Activated CD8-positive, alpha-beta T cell treated with anti-CD3 and anti-CD28 coated beads for 36 hours (primary cell): ENCODE data around the gene RNF157. TPM values are rescaled to one million over a fixed set of nuclear protein-coding genes. Genes with fewer than 3 reads are reported as not detected.
A peak's percentile ranks its signal among the peaks of the same experiment; 100 is the strongest.

Experiments used
- ATAC-seq: fragments of 200-7000 bp; cut with Tn5 transposase; one replicate; pipeline ENCODE4 v1.10.0; 2021; ENCODE audit warnings: mild to moderate bottlenecking, moderate library complexity
- CTCF ChIA-PET: fragments of 350-600 bp; sonication (Branson Sonifier 250); formaldehyde crosslinking; loops from one replicate; lab custom pipeline; 2021; ENCODE audit warnings: antibody characterized with exemption; lab: Charles Lee
- POLR2A ChIA-PET: fragments of 350-600 bp; sonication (Branson Sonifier 250); formaldehyde crosslinking; loops from one replicate; lab custom pipeline; 2021; ENCODE audit warnings: antibody characterized with exemption; lab: Charles Lee
- DNase-seq: peaks from one replicate; pipeline ENCODE4 v3.0.0-alpha.2; 2020
- H3K27ac Mint-ChIP-seq: one replicate; pipeline ENCODE4 v1.8.0; 2021; ENCODE audit warnings: mild to moderate bottlenecking, mixed read lengths
- H3K27me3 Mint-ChIP-seq: one replicate; pipeline ENCODE4 v1.8.0; 2021; ENCODE audit warnings: mixed read lengths
- H3K36me3 Mint-ChIP-seq: one replicate; pipeline ENCODE4 v1.8.0; 2021; ENCODE audit warnings: low read depth, mixed read lengths
- H3K4me1 Mint-ChIP-seq: one replicate; pipeline ENCODE4 v1.8.0; 2021; ENCODE audit warnings: low read depth, mixed read lengths
- H3K4me3 Mint-ChIP-seq: one replicate; pipeline ENCODE4 v1.8.0; 2021; ENCODE audit warnings: mild to moderate bottlenecking, moderate library complexity, mixed read lengths
- H3K9me3 Mint-ChIP-seq: one replicate; pipeline ENCODE4 v1.8.0; 2021; ENCODE audit warnings: mixed read lengths
- intact Hi-C: fragments of 100-400 bp; cut with micrococcal nuclease; formaldehyde crosslinking; loops from one replicate; pipeline ENCODE4 v1.10.0; 2022
- total RNA-seq, 2 experiments: library from RNA; stranded (reverse); gene quantifications; one replicate each; pipeline ENCODE4 v1.2.3, GENCODE V29; 2021
- TF ChIP-seq, protein P1 (sequence below): fragments of 200-600 bp; IDR thresholded peaks from one replicate; pipeline ENCODE4 v1.8.0; 2022; ENCODE audit warnings: antibody characterized with exemption, mild to moderate bottlenecking

RNF157 gene
- total RNA-seq, 2 experiments from 2014 or later = 37.2 to 44.5 TPM

GRCh38 chr17:76139801-76140660 lies 100.3 kb downstream of the RNF157 start:
- Mint-ChIP-seq H3K9me3 (no peaks in the 10 kb centered on the region), H3K27me3 (peaks cover 1% of the 10 kb centered on the region), H3K27ac (peak overlapping the region; percentile 71), H3K36me3 (peaks cover 5% of the 10 kb centered on the region), H3K4me3 (peak overlapping the region; percentile 74), H3K4me1 (peaks cover 51% of the 10 kb centered on the region)
- DNase-seq = peak; percentile 76
- POLR2A ChIA-PET = interaction anchor here (0.6 to 7.3 kb wide), 9 partner anchors 37 to 154 kb away, joined by 3 to 56 read pairs (median 3); partner anchors contain the start of gene UBALD2
- TF ChIP-seq, protein P1, sequence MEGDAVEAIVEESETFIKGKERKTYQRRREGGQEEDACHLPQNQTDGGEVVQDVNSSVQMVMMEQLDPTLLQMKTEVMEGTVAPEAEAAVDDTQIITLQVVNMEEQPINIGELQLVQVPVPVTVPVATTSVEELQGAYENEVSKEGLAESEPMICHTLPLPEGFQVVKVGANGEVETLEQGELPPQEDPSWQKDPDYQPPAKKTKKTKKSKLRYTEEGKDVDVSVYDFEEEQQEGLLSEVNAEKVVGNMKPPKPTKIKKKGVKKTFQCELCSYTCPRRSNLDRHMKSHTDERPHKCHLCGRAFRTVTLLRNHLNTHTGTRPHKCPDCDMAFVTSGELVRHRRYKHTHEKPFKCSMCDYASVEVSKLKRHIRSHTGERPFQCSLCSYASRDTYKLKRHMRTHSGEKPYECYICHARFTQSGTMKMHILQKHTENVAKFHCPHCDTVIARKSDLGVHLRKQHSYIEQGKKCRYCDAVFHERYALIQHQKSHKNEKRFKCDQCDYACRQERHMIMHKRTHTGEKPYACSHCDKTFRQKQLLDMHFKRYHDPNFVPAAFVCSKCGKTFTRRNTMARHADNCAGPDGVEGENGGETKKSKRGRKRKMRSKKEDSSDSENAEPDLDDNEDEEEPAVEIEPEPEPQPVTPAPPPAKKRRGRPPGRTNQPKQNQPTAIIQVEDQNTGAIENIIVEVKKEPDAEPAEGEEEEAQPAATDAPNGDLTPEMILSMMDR = no peak
- CTCF ChIA-PET = interaction anchor here (0.8 to 7.9 kb wide), 10 partner anchors 9 to 140 kb away, joined by 3 to 80 read pairs (median 5); no protein-coding TSS in a partner anchor
- intact Hi-C loops = loop anchor here (5.0 kb wide), 1 partner anchor 127 kb away; the partner anchor contains the start of gene UBALD2
- ATAC-seq = peak; percentile 41

DNA sequence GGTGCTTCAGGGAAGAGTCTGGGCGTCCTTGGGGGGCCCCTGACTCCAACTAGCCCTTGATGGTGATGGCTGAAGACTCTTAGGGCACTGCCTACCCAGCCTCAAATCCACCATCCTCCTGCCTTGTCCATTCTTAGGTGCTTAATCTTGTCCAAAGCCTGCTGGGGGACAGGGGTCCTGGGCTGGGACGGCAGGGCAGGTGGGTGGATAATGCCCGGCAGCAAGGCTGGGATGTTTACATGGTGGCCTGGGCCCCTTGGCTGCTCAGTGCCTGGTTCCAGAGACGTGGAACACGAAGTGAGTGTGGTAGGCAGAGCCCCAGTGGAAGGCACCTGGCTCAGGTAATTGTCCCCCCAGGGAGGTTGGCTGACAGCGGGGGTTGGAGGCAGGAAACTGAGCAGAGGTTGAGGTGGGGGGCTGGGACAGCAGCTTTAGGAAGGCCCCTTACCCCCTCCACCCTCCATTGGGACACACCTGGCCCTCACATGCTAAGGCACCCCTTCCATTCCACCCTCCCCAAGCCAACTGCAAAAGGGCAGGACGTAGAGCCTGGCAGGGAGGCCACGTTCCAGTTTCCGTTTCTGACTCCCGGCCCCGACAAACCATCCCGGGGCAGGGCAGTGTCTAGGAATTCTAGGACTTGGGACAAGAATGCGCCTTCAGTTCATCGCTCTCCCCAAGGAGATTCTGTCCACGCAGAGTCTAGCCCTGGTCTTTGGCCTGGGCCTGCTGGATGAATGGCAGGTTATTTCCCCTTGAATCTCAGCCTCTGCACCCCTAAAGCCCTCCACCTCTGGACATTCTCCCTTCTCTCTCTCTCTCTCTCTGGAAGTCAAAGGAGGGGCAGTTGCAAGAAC lies 101.2 kb downstream of the RNF157 start:
- intact Hi-C loops = no loop called here
- H3K27me3 Mint-ChIP-seq = peaks cover 1% of the 10 kb centered on the region
- DNase-seq (no peak), ATAC-seq (no peak)
- TF ChIP-seq, protein P1 = no peak
- peak overlapping the region; percentile 74 for H3K4me3 Mint-ChIP-seq
- CTCF ChIA-PET = no interaction called here
- no peaks in the 10 kb centered on the region for H3K9me3 Mint-ChIP-seq
- POLR2A ChIA-PET = interaction anchor here (1.3 kb wide), 1 partner anchor 38 kb away, joined by 3 read pairs; no protein-coding TSS in a partner anchor
- H3K36me3 Mint-ChIP-seq = no peaks in the 10 kb centered on the region
- H3K27ac Mint-ChIP-seq = peak overlapping the region; percentile 71
- peaks cover 49% of the 10 kb centered on the region for H3K4me1 Mint-ChIP-seq

DNA sequence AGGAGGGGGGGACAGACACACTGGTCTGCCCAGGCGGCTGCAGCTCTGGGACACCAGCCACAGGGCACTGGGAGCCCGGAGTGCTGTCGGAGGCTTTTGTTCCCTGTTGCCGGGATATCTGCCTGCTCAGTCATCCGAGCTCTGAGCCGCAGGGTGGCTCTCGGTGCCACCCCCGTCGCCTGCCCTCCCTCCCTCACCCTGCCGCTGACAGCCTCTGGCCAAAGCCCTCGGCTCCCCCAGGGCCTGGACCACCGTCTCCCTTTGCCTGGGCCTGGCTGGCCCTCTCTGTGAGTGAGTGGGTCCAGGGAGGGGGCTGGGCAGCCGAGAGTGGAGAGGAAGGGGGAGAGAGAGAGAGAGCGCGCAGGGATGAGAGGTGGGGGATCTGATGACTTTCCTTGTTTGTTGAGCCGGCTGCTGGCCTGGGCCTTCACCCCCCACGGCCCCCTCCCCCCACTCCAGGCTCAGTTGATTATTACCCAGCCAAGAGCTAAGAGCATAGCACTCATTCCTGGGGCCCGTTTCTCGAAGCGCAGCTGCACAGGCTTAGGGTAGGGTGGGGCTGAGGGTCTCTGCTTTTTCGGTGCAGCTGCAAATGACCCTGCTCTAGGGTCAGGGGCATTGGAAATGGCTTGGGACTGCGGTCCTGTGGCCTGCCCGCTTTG lies 101.9 kb downstream of the RNF157 start:
- no peak overlapping the region for H3K27ac Mint-ChIP-seq
- H3K4me1 Mint-ChIP-seq = peaks cover 46% of the 10 kb centered on the region
- peaks cover 1% of the 10 kb centered on the region for H3K27me3 Mint-ChIP-seq
- TF ChIP-seq, protein P1 = no peak
- no peaks in the 10 kb centered on the region for H3K36me3 Mint-ChIP-seq
- POLR2A ChIA-PET = interaction anchor here (0.6 to 1.1 kb wide), 3 partner anchors 11 to 74 kb away, joined by 3 read pairs; no protein-coding TSS in a partner anchor
- DNase-seq (no peak), ATAC-seq (no peak)
- H3K4me3 Mint-ChIP-seq = no peak overlapping the region
- CTCF ChIA-PET = no interaction called here
- intact Hi-C loops = no loop called here
- no peaks in the 10 kb centered on the region for H3K9me3 Mint-ChIP-seq

DNA sequence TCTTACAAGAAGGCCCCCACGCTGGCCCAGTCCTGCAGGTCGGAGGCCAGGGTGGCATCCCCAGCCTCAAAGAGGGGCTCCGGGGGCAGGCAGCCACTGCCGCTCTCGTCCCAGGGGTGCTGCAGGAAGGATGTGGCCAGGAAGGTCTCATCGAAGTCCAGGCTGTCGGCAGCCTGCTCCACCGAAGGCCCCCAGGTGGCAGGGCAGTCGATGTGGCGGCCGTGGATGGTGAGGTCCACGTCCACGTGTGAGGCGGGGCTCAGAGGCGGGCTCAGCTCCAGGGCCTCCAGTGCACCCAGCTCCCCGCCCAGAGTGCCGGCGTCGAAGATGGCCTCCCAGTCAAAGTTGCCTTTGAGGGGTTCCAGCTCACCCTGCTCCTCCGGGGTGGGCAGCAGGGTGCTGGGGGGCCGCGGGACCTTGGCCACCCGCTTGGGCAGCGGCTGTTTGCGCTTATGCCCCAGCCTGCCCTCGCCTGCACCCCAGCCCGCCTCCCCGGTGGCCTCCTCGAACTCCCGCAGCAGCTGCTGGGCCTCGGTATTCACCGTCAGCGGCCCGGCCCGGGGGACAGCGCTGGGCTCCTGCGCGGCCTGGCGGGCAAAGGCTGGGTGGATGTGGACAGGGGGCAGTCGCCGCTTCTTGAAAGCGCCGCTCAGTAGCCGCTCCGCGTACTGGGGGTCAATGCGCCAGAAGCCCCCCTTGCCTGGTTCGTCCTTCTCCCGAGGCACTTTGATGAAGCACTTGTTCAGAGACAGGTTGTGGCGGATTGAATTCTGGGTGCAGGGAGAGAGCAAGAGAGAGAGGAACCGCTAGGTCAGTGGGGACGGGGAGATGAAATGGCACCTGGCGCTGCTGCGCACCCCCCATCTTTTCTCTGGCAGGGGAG lies 102.7 kb downstream of the RNF157 start:
- DNase-seq (no peak), ATAC-seq (no peak)
- Mint-ChIP-seq H3K36me3 (no peaks in the 10 kb centered on the region), H3K27me3 (peaks cover 1% of the 10 kb centered on the region), H3K9me3 (no peaks in the 10 kb centered on the region), H3K4me1 (peaks cover 38% of the 10 kb centered on the region), H3K27ac (no peak overlapping the region), H3K4me3 (no peak overlapping the region)
- CTCF ChIA-PET = interaction anchor here (1.9 kb wide), 1 partner anchor 11 kb away, joined by 5 read pairs; no protein-coding TSS in a partner anchor
- TF ChIP-seq, protein P1 = no peak
- intact Hi-C loops = no loop called here
- POLR2A ChIA-PET = interaction anchor here (0.9 to 1.2 kb wide), 3 partner anchors 11 to 88 kb away, joined by 3 read pairs; no protein-coding TSS in a partner anchor
